Measurements from ENCODE around the gene WDR45.

WDR45 gene

DNA sequence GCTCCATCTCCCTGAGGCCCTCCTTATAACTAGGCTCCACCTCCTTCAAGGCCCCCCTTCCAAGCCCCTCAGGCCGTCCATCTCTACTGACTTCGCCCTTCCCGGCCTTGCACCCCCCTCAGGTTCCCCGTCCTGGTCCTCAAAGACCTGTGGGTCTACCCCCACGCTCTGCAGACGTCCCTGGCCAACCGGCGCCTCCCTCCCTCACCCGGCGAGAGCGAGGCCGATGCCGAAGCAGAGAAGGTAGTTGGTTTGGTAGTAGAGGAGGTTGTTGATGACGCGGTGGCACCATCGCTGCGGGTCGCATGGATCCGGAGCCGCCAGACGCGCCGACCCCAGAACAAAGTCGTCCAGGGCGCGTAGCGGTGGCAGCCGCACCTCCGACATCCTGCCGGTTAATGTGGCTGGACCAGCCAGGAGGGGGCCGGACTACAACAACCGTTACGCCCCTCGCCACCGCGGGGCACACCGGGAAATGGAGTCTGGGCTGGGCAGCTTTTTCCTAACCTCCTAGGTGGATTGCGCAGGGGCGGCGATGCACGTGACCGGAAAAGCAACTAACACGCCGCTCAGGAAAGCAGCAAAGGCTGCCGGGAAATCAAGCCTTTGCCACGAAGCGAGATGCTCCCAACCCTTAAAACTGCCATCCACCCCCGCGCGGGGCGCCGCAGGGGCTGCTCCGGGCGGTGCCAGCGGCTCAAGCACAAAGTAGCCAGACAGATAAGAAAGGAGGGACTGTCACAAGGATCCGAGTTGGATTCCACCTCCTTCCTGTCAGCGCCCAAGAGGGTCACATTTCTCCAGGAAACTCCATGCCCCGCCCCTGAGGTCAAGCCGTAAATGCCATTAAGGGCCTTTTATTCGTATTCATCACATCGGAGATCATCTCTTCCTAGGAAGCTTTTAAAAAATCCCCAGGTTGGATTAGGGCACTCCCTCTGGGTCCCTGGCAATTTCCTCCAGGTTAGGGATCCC, 5.8 kb downstream of the WDR45 start, which contains the start of gene PRAF2:
Gene PRAF2, minus strand, starts transcription at position 402 of the 975 bp plus-strand sequence. Its CDS starts 15 bp downstream, at position 387.
- peak; percentile 92 for DNase-seq

DNA sequence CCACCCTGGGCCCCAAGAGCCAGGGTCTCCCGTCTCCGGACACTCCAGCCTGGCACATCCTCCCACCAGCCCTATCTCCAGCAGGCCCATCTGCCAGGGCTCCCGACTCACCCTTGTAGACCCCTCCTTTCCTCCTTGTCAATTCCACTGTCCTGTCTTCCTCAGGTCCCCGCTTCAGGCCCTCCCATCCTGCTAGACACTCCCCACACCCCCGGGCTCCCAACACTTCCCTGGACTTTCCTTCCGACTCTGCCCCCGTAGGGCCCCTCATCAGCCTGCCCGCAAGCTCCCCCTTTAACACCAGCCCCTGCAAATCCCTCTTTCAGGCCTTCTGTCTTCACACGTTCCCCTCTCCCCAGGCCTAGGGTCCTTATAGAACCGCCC, 7.0 kb downstream of the WDR45 start:
- DNase-seq, result no peak

DNA sequence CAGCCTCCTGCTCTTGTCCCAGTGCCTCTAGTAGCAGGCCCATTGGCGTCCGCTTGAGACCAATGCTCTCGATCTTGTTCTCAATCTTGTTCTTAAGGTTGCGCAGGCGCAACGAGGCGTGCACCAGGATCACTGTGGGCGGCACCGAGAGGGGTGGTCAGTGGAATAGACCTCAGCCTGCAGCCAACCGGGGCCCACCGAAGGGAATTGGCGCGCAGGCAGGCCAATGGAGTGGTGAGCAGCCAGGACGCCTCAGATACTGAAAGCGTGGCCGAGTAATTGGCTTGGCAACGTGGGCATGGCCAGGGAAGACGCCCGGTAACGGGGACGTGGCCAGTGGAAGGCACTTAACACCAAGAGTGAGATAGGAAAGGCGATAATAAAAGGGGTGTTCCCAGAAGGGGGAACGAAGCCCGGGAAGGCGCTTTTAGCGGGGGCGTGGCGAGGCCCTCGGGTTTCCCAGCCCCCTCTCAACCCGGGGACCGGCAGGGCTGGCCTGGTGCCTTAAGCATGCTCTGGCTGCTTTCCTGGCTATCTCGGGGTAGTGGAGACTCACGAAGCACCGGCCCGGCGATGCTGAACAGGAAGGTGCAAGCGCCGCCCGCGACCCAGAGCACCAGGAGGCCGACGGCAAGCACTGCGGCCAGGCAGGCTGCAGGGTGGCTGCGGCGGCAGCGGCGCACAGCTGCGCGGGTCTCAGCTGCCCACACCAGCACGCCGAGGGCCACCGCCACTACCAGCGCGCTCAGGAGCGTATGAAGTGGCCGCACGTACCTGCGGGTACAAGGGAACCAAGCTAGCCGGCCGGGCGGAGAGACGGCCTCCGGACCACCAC, 7.6 kb downstream of the WDR45 start:
- DNase-seq, result no peak

DNA sequence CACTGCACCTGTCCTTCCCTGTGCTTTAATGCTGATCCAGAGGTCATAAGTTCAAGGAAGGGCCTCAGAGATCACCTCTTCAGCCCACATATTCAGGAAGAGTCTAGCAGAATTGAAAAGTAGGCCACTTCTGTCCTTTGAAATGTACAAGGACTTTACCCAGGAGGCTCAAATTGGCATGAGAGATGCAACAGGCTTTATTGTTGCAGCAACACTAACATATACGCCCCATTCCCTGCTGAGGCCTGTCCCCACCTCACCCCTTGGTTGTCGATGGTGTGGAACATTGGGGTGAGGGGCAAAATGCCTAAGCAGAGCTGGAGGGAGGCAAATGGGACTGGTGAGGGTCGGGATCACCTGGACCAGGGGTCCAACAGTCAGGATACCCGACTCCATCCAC, 8.7 kb downstream of the WDR45 start:
- DNase-seq, result no peak

DNA sequence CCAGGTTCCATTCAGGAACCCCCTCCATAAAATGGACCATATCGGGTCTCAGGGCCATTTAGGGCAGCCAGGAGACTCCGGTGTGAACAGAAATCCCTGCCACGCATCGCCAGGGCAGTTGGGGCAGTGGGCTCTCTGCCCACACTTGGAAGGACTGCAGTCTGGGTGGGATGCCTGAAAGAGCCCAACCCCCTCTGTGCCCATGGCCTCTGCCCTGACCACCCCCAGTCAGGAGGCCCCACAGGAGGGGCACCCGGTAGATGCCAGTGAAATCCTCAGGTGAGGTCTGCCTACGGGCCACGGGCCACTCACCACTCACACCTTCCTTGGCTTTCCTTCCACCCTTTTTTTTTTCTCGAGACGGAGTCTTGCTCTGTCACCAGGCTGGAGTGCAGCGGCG, 10.6 kb downstream of the WDR45 start:
- DNase-seq, result no peak

DNA sequence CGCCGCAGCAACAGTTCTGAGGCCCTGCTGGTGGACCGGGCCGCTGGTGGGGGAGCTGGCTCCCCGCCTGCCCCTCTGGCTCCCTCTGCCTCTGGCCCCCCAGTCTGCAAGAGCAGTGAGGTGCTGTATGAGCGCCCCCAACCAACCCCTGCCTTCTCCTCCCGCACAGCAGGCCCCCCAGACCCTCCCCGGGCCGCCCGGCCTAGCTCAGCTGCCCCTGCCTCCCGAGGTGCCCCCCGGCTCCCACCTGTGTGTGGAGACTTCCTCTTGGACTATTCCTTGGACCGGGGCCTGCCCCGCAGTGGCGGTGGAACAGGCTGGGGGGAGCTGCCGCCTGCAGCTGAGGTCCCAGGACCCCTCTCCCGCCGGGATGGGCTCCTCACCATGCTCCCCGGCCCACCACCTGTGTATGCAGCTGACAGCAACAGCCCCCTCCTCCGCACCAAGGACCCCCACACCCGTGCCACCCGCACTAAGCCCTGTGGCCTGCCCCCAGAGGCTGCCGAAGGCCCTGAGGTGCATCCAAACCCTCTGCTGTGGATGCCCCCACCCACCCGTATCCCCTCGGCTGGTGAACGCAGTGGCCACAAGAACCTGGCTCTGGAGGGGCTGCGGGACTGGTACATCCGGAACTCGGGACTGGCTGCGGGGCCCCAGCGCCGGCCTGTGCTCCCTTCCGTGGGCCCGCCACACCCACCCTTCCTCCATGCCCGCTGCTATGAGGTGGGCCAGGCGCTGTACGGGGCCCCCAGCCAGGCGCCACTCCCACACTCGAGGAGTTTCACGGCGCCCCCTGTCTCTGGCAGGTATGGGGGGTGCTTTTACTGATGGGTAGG, 12.2 kb downstream of the WDR45 start:
- no peak for DNase-seq

DNA sequence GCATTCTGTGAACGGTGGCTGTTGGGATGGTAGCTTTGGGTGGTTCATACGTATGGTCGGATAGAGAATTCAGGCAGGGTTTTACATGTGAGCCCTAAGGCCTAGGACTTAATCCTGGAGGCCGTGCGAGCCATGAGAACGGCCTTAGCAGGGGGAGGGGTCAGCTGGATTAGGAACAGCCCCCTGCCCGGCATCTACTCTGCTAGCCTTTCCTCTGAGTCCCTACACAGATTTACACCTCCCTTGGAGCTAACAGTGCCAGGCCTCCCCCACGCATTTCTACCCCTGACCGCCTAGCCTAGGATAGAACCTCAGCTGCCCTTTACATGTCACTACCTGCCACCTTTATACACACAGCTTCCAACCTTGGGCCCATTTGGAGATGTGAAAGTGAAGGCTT, 13.0 kb downstream of the WDR45 start:
- DNase-seq, result no peak

DNA sequence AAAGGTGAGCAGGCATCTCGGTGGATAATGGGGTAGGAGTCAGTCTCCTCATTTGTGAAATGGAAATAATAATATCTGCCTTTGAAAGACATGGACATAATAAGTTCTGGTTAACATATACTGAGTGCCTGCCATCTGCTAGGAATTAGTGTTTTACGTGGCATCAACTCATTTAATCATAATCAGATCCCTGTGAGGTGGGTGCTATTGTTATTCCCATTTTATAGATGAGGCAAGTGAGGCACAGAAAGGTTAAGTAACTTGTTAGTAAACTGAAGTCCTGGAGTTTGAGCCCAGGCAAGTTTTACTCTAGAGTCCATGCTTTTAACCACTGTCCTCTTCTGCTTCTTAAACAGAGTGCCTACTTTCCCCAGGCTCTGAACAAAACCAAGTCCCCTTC, 13.4 kb downstream of the WDR45 start:
- no peak for DNase-seq

DNA sequence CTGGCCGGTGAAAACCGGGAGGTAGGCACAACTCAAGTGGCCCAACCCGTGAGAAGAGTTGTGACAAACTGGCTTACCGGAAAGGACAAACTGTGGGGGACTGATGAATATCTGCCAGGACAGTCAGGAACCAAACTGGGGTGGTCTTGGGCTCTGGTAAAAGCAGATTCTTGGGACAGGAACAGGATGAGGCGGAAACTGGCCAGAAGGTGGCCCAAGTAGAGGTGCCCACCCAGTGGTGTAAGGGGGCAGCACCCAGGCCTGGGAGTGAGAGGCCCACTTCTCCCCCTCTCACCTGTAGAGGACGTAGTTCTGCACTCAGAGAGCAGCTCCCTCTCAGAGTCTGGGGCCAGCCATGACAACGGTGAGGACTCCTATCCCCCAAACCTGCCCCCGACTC, 15.0 kb downstream of the WDR45 start:
- DNase-seq, result no peak

DNA sequence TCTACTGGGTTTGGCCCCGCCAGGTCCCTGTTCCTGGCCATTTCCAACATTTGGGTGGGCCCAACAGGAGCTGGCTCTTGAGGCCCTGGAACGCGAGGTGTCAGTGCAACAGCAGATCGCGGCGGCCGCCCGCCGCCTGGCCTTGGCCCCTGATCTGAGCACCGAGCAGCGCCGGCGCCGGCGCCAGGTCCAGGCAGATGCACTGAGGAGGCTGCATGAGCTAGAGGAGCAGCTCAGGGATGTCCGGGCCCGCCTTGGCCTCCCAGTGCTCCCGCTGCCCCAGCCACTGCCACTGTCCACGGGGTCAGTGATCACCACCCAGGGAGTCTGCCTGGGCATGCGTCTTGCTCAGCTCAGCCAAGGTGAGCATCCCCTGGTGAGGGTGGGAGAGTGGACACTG, 15.4 kb downstream of the WDR45 start:
- no peak for DNase-seq

DNA sequence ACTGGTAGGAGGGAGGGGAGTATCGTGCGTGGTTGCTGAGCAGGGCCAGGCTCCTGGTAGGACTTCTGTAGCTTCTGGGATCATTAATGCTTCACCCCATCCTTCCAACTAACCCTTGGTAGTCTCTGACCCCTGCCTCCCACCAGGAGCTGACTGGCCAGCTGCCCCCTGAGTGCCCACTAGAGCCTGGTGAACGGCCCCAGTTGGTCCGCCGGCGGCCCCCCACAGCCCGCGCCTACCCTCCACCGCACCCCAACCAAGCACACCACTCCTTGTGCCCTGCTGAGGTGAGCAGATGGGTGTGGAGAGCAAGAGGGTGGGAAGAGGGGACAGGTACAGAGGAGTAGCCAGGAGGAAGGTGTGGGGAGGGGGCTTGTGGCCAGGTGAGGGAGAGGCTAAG, 16.0 kb downstream of the WDR45 start:
- DNase-seq, result no peak

DNA sequence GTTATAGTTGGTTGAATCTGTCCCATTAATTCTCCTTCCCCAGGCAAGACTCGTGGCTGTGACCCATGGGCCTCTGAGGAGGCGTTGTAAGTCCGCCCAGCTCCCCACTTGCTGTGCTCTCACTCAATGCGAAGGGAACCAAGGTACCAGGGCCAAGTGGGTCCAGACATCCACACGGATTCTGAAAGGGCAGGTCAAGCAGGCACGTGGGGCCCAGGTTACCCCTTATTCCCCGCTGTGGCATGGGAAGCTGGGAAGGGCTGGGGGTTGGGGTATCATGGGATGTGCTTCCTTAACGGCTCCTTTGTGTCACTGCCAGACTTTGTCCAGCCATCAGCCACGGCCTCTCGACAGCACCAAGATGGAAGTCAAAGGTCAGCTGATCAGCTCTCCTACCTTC, 17.8 kb downstream of the WDR45 start:
- DNase-seq, result no peak

DNA sequence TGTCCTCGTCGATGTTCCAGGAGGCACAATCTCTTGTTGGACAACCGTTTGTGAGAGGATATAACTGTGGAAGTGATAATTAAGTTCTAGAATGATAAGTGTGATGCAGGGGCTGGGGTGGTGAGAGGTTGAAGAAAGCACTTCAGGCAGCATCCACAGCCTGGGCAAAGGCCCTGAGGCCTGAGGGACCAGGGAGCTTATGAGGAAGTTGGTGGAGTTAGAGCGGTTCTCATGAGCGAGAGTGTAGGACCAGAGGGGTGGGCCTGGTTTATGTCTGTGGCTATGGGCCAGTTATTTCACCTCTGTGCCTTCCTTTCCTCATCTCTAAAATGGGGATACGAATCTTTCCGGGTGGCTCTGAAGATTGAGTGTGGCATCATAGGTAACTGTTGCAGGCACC, 18.2 kb downstream of the WDR45 start:
- no peak for DNase-seq

DNA sequence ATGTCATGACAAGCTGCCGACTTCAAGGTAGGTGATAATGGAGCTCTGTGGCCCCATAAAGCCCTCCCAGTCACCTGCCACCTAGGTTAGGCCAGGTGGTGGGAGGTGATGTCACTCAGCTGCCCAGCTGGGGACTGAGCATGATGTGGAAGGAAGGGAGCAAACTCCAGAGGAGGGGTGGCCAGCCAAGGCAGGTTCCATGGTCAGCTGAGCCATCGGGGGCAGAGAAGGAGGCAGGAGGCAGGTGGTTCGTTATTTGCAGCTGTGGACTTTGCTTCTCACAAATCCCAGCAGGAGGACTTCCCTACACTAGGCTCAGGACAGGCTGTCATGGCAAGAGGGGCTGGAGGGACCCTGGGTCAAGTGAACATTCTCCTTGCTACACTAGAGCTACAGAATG, 18.8 kb downstream of the WDR45 start:
- DNase-seq, result no peak

DNA sequence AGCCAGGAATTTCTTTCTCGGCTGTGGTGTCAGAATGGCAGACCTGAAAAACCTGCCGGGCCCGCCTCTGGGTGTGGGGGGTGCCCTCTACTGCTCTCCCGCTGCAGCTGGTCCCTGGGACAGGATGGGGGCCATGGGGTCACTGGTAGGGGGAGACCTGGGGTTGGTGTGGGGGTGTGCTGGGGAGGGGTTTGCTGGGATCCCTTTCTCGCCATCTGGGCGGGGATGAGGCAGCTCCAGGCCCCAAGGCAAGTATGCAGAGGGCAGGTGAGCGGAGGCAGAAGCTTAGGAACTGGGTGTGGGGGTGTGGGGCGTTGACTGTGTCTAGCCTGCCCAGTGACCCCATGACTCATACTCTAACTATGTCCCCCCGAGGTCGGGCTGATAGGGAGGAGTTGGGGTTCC, 20.0 kb downstream of the WDR45 start:
- no peak for DNase-seq

DNA sequence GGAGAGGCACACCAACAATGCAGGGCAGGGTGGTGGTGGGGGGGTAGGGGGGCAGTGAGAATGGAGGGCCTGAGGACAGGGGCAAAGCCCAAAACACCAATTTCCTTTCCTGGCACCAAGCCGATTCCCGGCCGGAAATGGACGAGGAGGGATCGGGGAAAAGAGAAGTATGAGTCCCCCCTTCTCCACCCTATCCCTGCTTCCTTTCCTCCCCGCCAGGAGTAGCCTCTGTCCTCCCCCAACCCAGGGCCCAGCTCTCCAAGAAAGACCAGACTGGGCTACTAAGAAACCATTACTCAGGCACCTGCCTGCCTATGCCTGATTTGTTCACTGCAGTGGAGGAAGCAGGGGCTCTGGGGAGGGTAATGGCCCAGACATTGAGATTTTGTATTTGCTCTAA, 20.5 kb downstream of the WDR45 start:
- no peak for DNase-seq

DNA sequence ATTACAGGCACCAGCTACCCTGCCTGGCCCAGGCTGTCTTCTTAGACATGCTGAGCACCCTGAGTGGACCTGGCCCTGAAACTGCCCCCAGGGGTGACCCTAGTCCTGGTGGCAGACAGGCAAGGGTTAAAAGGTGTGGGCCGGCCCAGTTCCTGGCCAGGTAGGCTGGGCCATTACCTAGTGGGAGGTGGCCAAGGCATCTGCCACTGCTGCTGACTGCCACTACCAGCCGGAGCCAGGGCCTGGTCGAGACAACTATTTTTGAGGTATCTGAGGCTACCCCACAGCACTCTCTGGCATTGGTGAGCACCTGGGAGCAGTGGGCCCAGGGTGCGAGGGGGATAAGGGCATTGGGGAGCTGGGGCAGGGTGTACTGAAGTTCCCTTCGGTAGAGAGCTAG, 20.9 kb downstream of the WDR45 start, which contains the start of gene CCDC120:
Gene CCDC120, plus strand, starts transcription at position 206 of the 400 bp plus-strand sequence. CDS start 3,043 bp downstream, outside the sequence.
- no peak for DNase-seq

DNA sequence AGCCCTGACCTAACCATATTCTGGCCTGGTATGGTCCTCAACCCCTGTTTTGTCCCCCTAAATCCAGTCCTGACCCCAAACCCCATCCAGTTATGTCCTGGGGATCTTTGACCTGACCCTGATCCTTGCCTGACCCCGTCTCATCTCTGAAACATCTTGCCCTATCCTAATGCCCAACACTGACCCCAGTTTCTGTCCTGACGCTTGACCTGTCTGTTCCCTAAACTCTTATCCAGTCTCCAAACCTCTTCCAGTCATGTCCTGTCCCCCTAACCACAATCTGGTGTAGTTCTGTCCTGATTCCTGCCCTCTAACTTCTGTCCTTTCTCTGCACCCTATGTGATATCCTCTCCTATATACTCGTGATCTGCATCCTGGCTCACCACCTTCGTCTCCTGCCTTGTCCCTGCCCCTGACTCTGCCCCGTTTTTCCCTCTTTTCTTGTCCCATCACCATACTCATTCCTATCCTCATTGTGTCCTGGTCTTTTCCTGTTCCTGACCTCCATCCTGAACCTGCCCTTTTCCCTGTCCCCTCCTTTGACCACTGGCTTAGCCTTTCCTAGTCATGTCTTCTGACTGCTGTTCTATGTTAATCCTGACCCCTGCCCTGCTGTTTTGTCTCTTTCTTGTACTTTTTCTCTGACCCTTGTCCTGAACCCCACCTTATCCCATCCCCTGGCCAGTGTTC, 25.5 kb downstream of the WDR45 start:
- no peak for DNase-seq

DNA sequence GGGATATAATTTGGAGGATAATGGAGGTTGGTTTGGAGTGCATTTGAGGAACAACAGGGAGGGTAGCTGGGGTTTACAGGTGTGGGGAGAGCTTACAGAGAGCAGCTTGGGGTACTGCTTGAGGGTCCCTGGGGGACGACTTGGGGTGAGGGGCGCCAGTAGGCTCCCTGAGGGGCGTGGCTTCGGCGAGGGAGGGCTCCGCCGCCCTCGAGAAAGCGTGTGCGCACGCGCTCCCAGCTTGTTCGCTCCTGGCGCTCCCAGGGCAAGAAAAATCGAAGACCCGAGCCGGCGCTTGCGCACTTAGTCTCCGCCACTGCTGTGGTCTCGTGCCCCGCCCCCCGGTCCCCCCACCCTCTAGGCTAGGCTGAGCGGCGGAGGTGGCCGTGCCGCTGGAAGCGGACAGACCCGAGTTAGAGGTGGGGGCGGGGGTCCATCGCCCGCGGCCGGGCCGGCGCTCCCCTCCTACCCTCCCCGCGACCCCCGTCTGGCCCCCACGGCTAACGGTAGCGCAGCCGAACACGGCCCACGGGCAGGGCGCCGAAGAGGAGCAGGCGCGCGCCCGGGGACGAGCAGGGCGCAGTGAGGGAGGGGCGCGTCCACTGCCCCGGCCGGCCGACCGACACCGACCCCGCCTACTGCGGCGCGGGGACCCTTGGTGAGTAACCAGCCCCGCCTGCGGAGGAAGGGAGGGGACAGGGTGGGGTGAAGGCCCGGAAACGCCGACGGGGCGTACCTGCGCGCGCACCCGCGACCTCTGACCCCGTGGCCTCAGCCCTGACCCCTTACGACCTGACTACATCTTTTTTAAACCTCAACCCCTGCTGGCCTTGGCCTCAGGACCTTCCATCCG, 26.2 kb downstream of the WDR45 start:
- peak; percentile 71 to 80 for DNase-seq

DNA sequence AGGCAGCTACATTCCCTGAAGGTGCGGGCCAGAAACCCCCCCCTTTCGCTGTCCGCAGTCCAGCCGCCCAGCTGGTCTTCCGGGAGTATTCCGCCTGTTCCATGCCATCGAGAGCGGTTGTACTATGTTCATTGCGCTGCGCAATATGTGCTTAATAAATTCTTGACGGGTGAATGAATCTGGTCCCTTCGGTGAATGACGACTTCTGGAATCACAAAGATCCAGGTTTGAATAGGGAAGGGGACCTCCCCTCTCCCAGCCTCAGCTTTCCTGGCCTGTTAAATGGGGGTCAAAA, 35.8 kb downstream of the WDR45 start:
- no peak for DNase-seq

DNA sequence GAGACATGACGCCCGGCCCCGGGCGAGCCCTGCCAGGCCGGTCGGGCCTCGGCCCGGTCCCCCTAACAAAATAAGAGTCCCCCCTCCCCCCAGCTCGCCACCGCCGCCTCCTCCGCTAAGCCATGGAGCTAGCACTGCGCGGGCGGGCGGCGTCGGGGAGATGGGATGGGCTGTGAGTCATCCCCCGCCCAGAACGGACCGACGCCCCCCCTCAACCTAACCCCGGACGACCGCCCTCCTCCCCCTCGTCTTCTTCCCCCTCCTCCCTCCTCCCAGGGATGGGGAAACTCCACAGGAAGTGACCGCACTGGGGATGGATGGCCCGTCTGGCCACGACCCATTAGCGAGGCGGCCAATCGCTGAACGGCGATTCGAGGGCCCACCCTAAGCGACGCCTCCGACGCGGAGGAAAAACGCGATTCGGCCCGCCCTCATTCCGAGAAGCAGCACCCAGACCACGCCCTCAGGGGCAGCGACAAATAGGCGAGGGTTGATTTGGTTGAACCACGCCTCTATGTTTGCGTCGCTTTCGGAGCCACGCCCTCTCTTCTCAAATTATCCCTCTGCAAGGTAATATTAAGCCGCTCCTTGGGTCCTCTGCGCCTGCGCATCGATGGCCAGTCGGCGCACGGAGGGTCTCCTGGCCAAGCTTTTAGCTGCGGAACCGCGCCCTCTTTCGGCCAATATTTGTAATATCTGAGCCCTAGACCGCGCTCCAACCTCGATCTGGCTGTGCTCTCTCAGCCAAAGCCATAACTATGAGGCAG, 36.3 kb downstream of the WDR45 start, which contains the start of gene TFE3:
Gene TFE3, minus strand, starts transcription at position 138 of the 767 bp plus-strand sequence. Its CDS starts 131 bp downstream, at position 7.
- DNase-seq, result peak; percentile 98 to 99

All from CD4-positive, alpha-beta T cell treated with Interleukin-1 beta for 1 hour (primary cell).